DND-41 (cell line): ENCODE results near the gene SLC23A2.

Experiments used
- CTCF ChIP-seq: IDR thresholded peaks from 2 replicates; pipeline ENCODE4 v1.5.1; 2012; ENCODE audit warnings: borderline replicate concordance, low read length, moderate library complexity, mild to moderate bottlenecking; ENCODE audit not compliant: poor library complexity, severe bottlenecking; ENCODE audit errors: extremely low read depth
- EZH2 ChIP-seq: IDR thresholded peaks from 3 replicates; pipeline ENCODE4 v1.6.1; 2012; ENCODE audit warnings: borderline replicate concordance, low read depth, mild to moderate bottlenecking, moderate library complexity, low read length, inconsistent platforms; ENCODE audit not compliant: severe bottlenecking

DNA sequence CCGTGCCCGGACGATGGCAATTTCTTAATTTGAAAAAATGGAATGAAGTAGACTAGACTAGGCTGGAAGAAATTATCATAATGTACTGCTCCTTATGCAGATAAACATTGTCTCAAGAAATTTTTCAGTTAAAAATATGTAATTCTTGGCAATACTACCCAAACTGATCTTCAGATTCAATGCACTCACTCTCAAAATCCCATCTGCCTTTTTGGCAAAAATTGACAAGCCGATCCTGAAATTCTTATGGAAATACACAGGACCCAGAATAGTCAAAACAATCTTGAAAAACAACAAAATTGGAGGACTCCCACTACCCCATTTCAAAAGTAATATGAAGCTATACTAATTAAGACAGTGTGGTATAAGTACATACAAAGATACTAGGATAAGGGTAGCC is 19.0 kb downstream of the SLC23A2 start:
- TF ChIP-seq CTCF (no peak), EZH2 (no peak)
